HEK293T (cell line): Measurements from ENCODE around the gene PTCHD1.

Experiments used
- BHLHE40 ChIP-seq: fragments of 450-650 bp; IDR thresholded peaks from 2 replicates; pipeline ENCODE4 v1.6.1; 2016; ENCODE audit warnings: mild to moderate bottlenecking, moderate library complexity, borderline replicate concordance
- ELF4 ChIP-seq: fragments of 450-650 bp; IDR thresholded peaks from 2 replicates; pipeline ENCODE4 v1.6.1; 2017; ENCODE audit warnings: antibody characterized with exemption
- FOXA1 ChIP-seq: fragments of 450-650 bp; IDR thresholded peaks from 2 replicates; pipeline ENCODE4 v1.6.1; 2016; ENCODE audit warnings: mild to moderate bottlenecking
- FOXK2 ChIP-seq: fragments of 450-650 bp; IDR thresholded peaks from 2 replicates; pipeline ENCODE4 v1.6.1; 2016; ENCODE audit warnings: mild to moderate bottlenecking
- LEF1 ChIP-seq: fragments of 450-650 bp; IDR thresholded peaks from 2 replicates; pipeline ENCODE4 v1.6.1; 2017; ENCODE audit warnings: mild to moderate bottlenecking, borderline replicate concordance
- SUZ12 ChIP-seq: fragments of 450-650 bp; IDR thresholded peaks from 2 replicates; pipeline ENCODE4 v1.6.1; 2016; ENCODE audit warnings: mild to moderate bottlenecking
- TARDBP ChIP-seq: fragments of 450-650 bp; IDR thresholded peaks from 2 replicates; pipeline ENCODE4 v1.6.1; 2016
- ZNF384 ChIP-seq: fragments of 450-650 bp; IDR thresholded peaks from 2 replicates; pipeline ENCODE4 v1.6.1; 2016
- TF ChIP-seq, protein P1 (sequence below): fragments of 450-650 bp; IDR thresholded peaks from 2 replicates; pipeline ENCODE4 v1.6.1; 2016

DNA sequence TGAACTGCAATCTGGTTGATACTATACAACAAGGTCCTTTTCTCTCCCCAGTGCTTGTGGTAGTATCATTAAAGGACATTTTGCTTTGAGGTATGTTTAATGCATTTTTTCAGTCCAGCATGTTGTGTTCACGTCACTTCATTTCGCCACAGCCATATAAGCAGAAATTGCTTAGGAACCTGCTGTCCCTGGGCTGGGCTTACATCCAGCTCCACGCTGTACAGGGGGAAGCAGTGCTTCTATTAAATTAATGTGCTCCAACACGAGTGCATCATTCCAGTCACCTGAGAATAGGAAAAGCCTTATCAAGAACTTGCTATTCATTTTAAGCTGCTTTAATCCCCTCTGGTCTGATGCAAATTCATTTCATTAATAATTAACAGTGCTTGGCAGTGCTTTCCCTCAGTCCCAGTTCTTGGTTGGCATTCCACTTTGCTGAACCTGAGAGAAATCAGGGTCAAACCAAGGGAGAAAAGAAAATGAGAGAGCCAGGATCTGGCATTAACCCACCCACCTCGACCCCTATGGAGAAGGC lies 47.4 kb upstream of the PTCHD1 start:
- TF ChIP-seq BHLHE40 = no peak
- TF ChIP-seq FOXK2 = no peak
- TF ChIP-seq SUZ12 = no peak
- no peak for TF ChIP-seq LEF1
- TF ChIP-seq ELF4 = no peak
- TF ChIP-seq, protein P1, sequence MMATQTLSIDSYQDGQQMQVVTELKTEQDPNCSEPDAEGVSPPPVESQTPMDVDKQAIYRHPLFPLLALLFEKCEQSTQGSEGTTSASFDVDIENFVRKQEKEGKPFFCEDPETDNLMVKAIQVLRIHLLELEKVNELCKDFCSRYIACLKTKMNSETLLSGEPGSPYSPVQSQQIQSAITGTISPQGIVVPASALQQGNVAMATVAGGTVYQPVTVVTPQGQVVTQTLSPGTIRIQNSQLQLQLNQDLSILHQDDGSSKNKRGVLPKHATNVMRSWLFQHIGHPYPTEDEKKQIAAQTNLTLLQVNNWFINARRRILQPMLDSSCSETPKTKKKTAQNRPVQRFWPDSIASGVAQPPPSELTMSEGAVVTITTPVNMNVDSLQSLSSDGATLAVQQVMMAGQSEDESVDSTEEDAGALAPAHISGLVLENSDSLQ = no peak
- TF ChIP-seq TARDBP = no peak
- TF ChIP-seq FOXA1 = no peak
- TF ChIP-seq ZNF384 = no peak
